Peyer's patch (tissue), 4 donors: ENCODE measurements around the gene CAV3. TPM values are rescaled to one million over a fixed set of nuclear protein-coding genes. Genes with fewer than 3 reads are reported as not detected.

ENCODE experiments used
- DNase-seq, 3 donors: peaks; one replicate each; pipeline ENCODE4 v3.0.0-alpha.2; 2017 to 2019
- H3K27ac ChIP-seq, 4 donors: fragments of 200-600 bp; sonication (generic); one replicate each; pipeline ENCODE4 v1.5.1; 2016 to 2019
- H3K27me3 ChIP-seq, 2 donors: fragments of 200-600 bp; sonication (generic); one replicate each; pipeline ENCODE4 v1.5.1; 2019
- H3K36me3 ChIP-seq, 3 donors: fragments of 200-600 bp; sonication (generic); one replicate each; pipeline ENCODE4 v1.5.1; 2016 to 2019
- H3K4me1 ChIP-seq, 4 donors: fragments of 200-600 bp; sonication (generic); one replicate each; pipeline ENCODE4 v1.5.1; 2016 to 2019
- H3K4me3 ChIP-seq, 4 donors: fragments of 200-600 bp; sonication (generic); 1 replicate in 3 of 4; 2 replicates in 1 of 4; pipeline ENCODE4 v1.5.1; 2016 to 2019; ENCODE audit warnings: mild to moderate bottlenecking in 1 of 4
- H3K9me3 ChIP-seq, 4 donors: fragments of 200-600 bp; sonication (generic); one replicate each; pipeline ENCODE4 v1.5.1; 2016 to 2019; ENCODE audit warnings: mild to moderate bottlenecking in 1 of 4
- POLR2A ChIP-seq, 2 donors: fragments of 450-650 bp; IDR thresholded peaks; one replicate each; pipeline ENCODE4 v1.5.1; 2017; ENCODE audit warnings: antibody characterized with exemption in 2 of 2, mild to moderate bottlenecking in 2 of 2, moderate library complexity in 2 of 2
- total RNA-seq, 4 donors: library from RNA; depleted of rRNA; stranded (reverse); fragments of >200 nt; gene quantifications; one replicate each; pipeline ENCODE4 v1.1.0, GENCODE V29; 2016
- TF ChIP-seq, protein P1 (sequence below), 6 experiments: fragments of 450-650 bp in 4 of 6; fragments of 200-600 bp in 2 of 6; sonication (generic) in 1 of 6; IDR thresholded peaks; one replicate each; pipeline ENCODE4 v1.5.1; 2017 to 2019; ENCODE audit warnings: antibody characterized with exemption in 6 of 6, mild to moderate bottlenecking in 3 of 6, moderate library complexity in 1 of 6

The CAV3 gene
- total RNA-seq, 4 donors from 2014 or later = not detected

GRCh38 chr3:8761866-8762265 lies 28.3 kb downstream of the CAV3 start:
- no peak for TF ChIP-seq POLR2A (IDR thresholded peaks at IDR 0.05)
- TF ChIP-seq, protein P1, sequence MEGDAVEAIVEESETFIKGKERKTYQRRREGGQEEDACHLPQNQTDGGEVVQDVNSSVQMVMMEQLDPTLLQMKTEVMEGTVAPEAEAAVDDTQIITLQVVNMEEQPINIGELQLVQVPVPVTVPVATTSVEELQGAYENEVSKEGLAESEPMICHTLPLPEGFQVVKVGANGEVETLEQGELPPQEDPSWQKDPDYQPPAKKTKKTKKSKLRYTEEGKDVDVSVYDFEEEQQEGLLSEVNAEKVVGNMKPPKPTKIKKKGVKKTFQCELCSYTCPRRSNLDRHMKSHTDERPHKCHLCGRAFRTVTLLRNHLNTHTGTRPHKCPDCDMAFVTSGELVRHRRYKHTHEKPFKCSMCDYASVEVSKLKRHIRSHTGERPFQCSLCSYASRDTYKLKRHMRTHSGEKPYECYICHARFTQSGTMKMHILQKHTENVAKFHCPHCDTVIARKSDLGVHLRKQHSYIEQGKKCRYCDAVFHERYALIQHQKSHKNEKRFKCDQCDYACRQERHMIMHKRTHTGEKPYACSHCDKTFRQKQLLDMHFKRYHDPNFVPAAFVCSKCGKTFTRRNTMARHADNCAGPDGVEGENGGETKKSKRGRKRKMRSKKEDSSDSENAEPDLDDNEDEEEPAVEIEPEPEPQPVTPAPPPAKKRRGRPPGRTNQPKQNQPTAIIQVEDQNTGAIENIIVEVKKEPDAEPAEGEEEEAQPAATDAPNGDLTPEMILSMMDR (IDR thresholded peaks at IDR 0.05) = no peak
- no peaks in the 10 kb centered on the region for H3K4me1 ChIP-seq
- DNase-seq = no peak
- no peak overlapping the region for H3K4me3 ChIP-seq
- no peaks in the 10 kb centered on the region for H3K36me3 ChIP-seq
- H3K27me3 ChIP-seq = no peaks in the 10 kb centered on the region
- no peaks in the 10 kb centered on the region for H3K9me3 ChIP-seq
- no peak overlapping the region for H3K27ac ChIP-seq

DNA sequence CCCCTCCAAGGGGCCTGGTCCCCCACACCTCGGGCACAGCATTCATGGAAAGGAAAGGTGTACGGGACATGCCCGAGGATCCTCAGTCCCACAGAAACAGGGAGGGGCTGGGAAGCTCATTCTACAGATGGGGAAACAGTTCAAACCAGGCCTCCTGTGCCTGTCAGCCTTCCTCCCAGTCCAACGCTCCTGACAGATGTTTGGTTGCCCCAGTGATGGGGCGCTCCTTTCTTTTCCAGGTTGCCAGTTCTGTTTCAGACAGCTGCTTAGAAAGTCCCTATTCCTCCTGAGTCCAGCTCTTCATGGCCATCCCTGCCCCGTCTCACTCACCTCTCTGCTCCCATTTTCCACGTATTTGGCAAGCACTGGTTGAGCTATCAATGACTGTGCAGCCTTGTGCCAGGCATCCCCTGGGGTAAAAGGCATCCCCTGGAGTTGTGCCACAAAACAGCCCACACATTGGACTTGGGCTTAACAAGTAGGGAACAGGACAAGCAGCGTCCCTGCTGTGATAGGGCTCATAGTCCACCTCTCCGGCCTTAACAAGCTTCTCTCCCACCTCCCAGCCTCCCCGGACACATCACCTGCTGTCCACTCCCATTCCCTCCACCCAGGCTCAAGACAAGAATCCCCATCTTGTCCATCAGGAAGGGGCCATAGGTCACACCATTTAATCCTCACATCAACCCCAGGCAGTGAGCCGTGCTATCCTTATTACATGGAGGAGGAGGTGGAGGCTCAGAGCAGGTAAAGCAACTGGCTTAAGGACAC lies 29.2 kb downstream of the CAV3 start:
- Histone ChIP-seq H3K4me3 (no peak overlapping the region), H3K4me1 (peaks cover 0 to 7% (median 0%) of the 10 kb centered on the region in 4 donors), H3K27me3 (peaks cover 0 to 6% of the 10 kb centered on the region in 2 donors), H3K9me3 (no peaks in the 10 kb centered on the region), H3K27ac (no peak overlapping the region), H3K36me3 (no peaks in the 10 kb centered on the region)
- DNase-seq = no peak
- no peak for TF ChIP-seq POLR2A (IDR thresholded peaks at IDR 0.05)
- TF ChIP-seq, protein P1 (IDR thresholded peaks at IDR 0.05) = no peak

GRCh38 chr3:8764528-8764927 lies 30.9 kb downstream of the CAV3 start:
- Histone ChIP-seq H3K36me3 (no peaks in the 10 kb centered on the region), H3K4me3 (no peak overlapping the region), H3K27ac (no peak overlapping the region), H3K27me3 (peaks cover 0 to 17% of the 10 kb centered on the region in 2 donors), H3K4me1 (peaks cover 0 to 25% (median 7%) of the 10 kb centered on the region in 4 donors), H3K9me3 (no peaks in the 10 kb centered on the region)
- TF ChIP-seq POLR2A (IDR thresholded peaks at IDR 0.05) = no peak
- TF ChIP-seq, protein P1 (IDR thresholded peaks at IDR 0.05) = no peak
- no peak for DNase-seq

DNA sequence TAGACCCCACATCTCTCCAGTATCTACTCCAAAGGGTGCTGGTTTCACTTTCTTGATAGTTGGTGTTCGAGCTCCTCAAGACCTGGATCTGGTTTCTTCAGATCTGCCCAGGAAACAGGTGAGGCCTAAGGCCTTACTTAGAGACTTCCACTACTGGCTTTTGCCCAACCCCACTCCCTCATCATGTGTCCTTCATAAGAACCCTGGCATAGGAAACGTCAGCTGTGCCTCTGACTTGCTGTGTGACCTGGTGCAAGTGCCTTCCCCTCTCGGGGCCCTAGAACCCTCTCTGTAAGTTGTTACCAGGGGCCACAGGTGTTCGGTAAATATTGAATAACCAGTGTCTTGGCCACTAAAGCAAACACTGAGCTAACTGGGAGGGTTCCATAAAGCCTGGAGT lies 31.9 kb downstream of the CAV3 start:
- Histone ChIP-seq H3K4me3 (no peak overlapping the region), H3K27me3 (peaks cover 0 to 17% of the 10 kb centered on the region in 2 donors), H3K9me3 (no peaks in the 10 kb centered on the region), H3K27ac (no peak overlapping the region), H3K4me1 (peaks cover 0 to 29% (median 7%) of the 10 kb centered on the region in 4 donors), H3K36me3 (no peaks in the 10 kb centered on the region)
- DNase-seq = no peak
- TF ChIP-seq, protein P1 (IDR thresholded peaks at IDR 0.05) = no peak

DNA sequence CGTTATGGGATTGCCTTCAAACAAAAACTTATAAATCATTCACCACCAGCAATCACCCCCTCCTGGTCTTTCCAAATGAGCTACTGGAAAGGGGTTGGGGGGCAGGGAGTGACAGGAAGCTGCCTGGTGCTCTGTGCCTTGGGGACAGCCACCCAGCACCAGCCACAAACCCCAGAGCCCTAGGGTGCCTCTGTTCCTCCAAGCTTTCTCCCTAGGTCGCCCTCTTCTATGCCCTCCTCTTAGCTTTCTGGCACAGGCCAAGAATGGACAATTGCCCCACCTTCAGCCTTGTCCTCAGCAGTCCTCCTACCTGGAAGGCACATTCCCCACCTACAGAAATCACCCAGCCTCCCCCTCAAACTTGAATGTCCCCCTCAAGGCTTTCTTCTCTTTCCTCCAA lies 32.5 kb downstream of the CAV3 start:
- TF ChIP-seq POLR2A (IDR thresholded peaks at IDR 0.05) = no peak
- no peak for DNase-seq
- Histone ChIP-seq H3K9me3 (no peaks in the 10 kb centered on the region), H3K27me3 (peaks cover 0 to 17% of the 10 kb centered on the region in 2 donors), H3K36me3 (no peaks in the 10 kb centered on the region), H3K4me1 (peaks cover 0 to 29% (median 7%) of the 10 kb centered on the region in 4 donors), H3K27ac (no peak overlapping the region), H3K4me3 (no peak overlapping the region)

DNA sequence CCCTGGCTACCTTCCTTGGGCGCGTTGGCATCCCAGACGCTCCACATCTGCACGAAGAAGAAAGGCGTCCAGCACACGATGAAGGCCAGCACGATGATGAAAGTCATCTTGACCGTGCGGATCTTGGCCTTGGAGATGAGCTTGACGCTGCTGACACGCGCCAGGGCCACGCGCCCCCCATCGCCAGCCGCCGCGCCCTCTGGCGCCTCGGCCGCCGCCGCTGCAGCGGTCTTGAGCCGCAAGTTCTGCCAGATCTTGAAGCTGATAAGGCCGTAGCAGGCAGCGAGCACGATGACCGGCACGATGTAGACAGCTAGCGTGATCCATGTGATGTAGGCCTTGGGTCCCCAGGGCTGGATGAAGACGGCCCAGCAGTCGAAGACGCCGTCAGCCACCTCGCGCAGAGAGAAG lies 33.7 kb downstream of the CAV3 start:
- Histone ChIP-seq H3K4me3 (peak overlapping the region in 1 of 4 donors; percentile 29), H3K36me3 (no peaks in the 10 kb centered on the region), H3K4me1 (peaks cover 0 to 29% (median 7%) of the 10 kb centered on the region in 4 donors), H3K27me3 (peaks cover 0 to 17% of the 10 kb centered on the region in 2 donors), H3K27ac (no peak overlapping the region), H3K9me3 (no peaks in the 10 kb centered on the region)
- DNase-seq = no peak
- no peak for TF ChIP-seq POLR2A (IDR thresholded peaks at IDR 0.05)
